ENCODE results near the gene TRMT5.

DNA sequence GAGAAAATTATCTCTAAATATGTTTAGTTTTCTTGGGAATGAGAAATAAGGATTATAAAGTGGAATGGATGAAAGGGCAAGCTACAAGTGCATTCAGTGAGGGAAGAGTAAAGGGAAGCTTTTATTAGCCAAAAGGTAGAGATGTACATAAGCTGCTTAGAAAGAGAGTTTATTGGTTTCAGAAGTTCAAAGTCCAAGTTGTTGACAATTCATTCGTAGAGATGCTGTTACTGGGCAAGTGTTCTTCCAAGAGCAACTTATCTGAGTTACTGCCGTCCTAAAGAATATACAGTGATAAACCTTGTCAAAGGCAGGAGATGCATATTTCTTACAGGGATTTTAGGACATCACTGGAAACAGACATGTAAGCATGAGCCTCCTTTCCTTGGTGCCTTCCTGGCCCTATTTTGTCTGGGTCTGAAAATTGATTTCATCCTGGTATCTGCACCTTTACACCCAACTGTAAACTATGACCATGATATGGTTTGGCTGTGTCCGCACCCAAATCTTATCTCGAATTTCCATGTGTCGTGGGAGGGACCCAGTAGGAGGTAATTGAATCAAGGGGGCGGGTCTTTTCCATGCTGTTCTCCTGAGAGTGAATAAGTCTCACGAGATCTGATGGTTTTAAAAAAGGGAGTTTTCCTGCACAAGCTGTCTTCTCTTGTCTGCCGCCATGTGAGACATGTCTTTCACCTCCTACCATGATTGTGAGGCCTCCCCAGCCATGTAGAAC, 46.8 kb downstream of the TRMT5 start:
- no peak for TF ChIP-seq EGR1 (IDR thresholded peaks at IDR 0.05; ENCODE audit: low read depth)
- TF ChIP-seq, protein P1, sequence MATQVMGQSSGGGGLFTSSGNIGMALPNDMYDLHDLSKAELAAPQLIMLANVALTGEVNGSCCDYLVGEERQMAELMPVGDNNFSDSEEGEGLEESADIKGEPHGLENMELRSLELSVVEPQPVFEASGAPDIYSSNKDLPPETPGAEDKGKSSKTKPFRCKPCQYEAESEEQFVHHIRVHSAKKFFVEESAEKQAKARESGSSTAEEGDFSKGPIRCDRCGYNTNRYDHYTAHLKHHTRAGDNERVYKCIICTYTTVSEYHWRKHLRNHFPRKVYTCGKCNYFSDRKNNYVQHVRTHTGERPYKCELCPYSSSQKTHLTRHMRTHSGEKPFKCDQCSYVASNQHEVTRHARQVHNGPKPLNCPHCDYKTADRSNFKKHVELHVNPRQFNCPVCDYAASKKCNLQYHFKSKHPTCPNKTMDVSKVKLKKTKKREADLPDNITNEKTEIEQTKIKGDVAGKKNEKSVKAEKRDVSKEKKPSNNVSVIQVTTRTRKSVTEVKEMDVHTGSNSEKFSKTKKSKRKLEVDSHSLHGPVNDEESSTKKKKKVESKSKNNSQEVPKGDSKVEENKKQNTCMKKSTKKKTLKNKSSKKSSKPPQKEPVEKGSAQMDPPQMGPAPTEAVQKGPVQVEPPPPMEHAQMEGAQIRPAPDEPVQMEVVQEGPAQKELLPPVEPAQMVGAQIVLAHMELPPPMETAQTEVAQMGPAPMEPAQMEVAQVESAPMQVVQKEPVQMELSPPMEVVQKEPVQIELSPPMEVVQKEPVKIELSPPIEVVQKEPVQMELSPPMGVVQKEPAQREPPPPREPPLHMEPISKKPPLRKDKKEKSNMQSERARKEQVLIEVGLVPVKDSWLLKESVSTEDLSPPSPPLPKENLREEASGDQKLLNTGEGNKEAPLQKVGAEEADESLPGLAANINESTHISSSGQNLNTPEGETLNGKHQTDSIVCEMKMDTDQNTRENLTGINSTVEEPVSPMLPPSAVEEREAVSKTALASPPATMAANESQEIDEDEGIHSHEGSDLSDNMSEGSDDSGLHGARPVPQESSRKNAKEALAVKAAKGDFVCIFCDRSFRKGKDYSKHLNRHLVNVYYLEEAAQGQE (IDR thresholded peaks at IDR 0.05; ENCODE audit: low read depth): no peak
- TF ChIP-seq POLR2AphosphoS5 (IDR thresholded peaks at IDR 0.05; ENCODE audit: low read depth, low read length): no peak
- TF ChIP-seq, protein P2, sequence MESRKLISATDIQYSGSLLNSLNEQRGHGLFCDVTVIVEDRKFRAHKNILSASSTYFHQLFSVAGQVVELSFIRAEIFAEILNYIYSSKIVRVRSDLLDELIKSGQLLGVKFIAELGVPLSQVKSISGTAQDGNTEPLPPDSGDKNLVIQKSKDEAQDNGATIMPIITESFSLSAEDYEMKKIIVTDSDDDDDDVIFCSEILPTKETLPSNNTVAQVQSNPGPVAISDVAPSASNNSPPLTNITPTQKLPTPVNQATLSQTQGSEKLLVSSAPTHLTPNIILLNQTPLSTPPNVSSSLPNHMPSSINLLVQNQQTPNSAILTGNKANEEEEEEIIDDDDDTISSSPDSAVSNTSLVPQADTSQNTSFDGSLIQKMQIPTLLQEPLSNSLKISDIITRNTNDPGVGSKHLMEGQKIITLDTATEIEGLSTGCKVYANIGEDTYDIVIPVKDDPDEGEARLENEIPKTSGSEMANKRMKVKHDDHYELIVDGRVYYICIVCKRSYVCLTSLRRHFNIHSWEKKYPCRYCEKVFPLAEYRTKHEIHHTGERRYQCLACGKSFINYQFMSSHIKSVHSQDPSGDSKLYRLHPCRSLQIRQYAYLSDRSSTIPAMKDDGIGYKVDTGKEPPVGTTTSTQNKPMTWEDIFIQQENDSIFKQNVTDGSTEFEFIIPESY (IDR thresholded peaks at IDR 0.05; ENCODE audit: extremely low read depth, insufficient replicate concordance, low read length): no peak
- TF ChIP-seq, protein P3, sequence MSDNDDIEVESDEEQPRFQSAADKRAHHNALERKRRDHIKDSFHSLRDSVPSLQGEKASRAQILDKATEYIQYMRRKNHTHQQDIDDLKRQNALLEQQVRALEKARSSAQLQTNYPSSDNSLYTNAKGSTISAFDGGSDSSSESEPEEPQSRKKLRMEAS (IDR thresholded peaks at IDR 0.05): no peak
- no peak for TF ChIP-seq CTCF (IDR thresholded peaks at IDR 0.05 in 2 of 3, conservative IDR thresholded peaks at IDR 0.05 in 1 of 3; ENCODE audit: borderline replicate concordance in 1 of 3, insufficient read depth in 1 of 3, low read depth in 2 of 3, low read length in 2 of 3)
- TF ChIP-seq EZH2 (IDR thresholded peaks at IDR 0.05): no peak
- TF ChIP-seq POLR2A (IDR thresholded peaks at IDR 0.05; ENCODE audit: borderline replicate concordance, extremely low read depth, insufficient read depth, insufficient read length): no peak
- no peak for TF ChIP-seq SIN3A (IDR thresholded peaks at IDR 0.05; ENCODE audit: low read depth)
- TF ChIP-seq, protein P4, sequence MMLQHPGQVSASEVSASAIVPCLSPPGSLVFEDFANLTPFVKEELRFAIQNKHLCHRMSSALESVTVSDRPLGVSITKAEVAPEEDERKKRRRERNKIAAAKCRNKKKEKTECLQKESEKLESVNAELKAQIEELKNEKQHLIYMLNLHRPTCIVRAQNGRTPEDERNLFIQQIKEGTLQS (IDR thresholded peaks at IDR 0.05): no peak
- TF ChIP-seq JUND (IDR thresholded peaks at IDR 0.05): no peak
